Caco-2 (cell line): ENCODE results near the gene NT5DC1. TPM values are rescaled to one million over a fixed set of nuclear protein-coding genes. Genes with fewer than 3 reads are reported as not detected.

ENCODE experiments used
- BruUV-seq: library from RNA; stranded (reverse); fragments of 400-500 nt; replicated peaks from 2 replicates; lab custom pipeline; 2021; lab: Mats Ljungman, UMichigan
- CTCF ChIA-PET: fragments of 300-600 bp; sonication (Branson Sonifier 250); formaldehyde crosslinking; loops from one replicate; lab custom pipeline; 2022; ENCODE audit warnings: antibody characterized with exemption; lab: Charles Lee
- POLR2A ChIA-PET: fragments of 300-600 bp; sonication (Branson Sonifier 250); formaldehyde crosslinking; loops from one replicate; lab custom pipeline; 2022; ENCODE audit warnings: antibody characterized with exemption; lab: Charles Lee
- DNase-seq, 2 experiments: peaks; one replicate each; pipeline versions ENCODE4 v3.0.0 to v3.0.0-alpha.2; 2020 to 2022
- H3K27me3 ChIP-seq: replicated peaks from 2 replicates; pipeline ENCODE4 v1.6.0; 2011; ENCODE audit warnings: low read length; ENCODE audit not compliant: control insufficient read depth, insufficient read depth
- H3K36me3 ChIP-seq: 2 replicates; pipeline ENCODE4 v1.5.1; 2011; ENCODE audit warnings: low read length; ENCODE audit not compliant: control insufficient read depth, insufficient read depth
- H3K4me1 ChIP-seq: fragments of 250-450 bp; sonication (Bioruptor Pico); 2 replicates; pipeline ENCODE4 v1.5.1; 2020; ENCODE audit warnings: mild to moderate bottlenecking
- H3K4me3 ChIP-seq: 2 replicates; pipeline ENCODE4 v1.5.1; 2011; ENCODE audit warnings: low read depth, mild to moderate bottlenecking, control low read depth, low read length
- H3K9me3 ChIP-seq: fragments of 250-450 bp; sonication (Bioruptor Pico); 2 replicates; pipeline ENCODE4 v1.5.1; 2020; ENCODE audit warnings: mild to moderate bottlenecking, moderate library complexity
- H3K27ac Mint-ChIP-seq: one replicate; pipeline ENCODE4 v1.8.0; 2022; ENCODE audit warnings: mixed read lengths; ENCODE audit not compliant: unreplicated experiment
- H3K27me3 Mint-ChIP-seq: one replicate; pipeline ENCODE4 v1.8.0; 2022; ENCODE audit warnings: mixed read lengths; ENCODE audit not compliant: insufficient read depth, unreplicated experiment
- H3K36me3 Mint-ChIP-seq: one replicate; pipeline ENCODE4 v1.8.0; 2022; ENCODE audit warnings: mild to moderate bottlenecking, mixed read lengths; ENCODE audit not compliant: insufficient read depth, unreplicated experiment
- H3K4me1 Mint-ChIP-seq: one replicate; pipeline ENCODE4 v1.8.0; 2022; ENCODE audit warnings: low read depth, mixed read lengths; ENCODE audit not compliant: unreplicated experiment
- H3K4me3 Mint-ChIP-seq: one replicate; pipeline ENCODE4 v1.8.0; 2022; ENCODE audit warnings: mild to moderate bottlenecking, moderate library complexity, mixed read lengths; ENCODE audit not compliant: unreplicated experiment
- H3K9me3 Mint-ChIP-seq: one replicate; pipeline ENCODE4 v1.8.0; 2022; ENCODE audit warnings: mixed read lengths; ENCODE audit not compliant: unreplicated experiment
- intact Hi-C: fragments of 100-400 bp; cut with micrococcal nuclease; formaldehyde crosslinking; loops from one replicate; pipeline ENCODE4 v1.10.0; 2022; ENCODE audit not compliant: unreplicated experiment
- total RNA-seq: library from RNA; stranded (reverse); gene quantifications from 2 replicates; pipeline ENCODE4 v1.2.3, GENCODE V29; 2022
- TF ChIP-seq, protein P1 (sequence below), 2 experiments: fragments of 200-600 bp in 1 of 2; IDR thresholded peaks; 1 replicate in 1 of 2; 2 replicates in 1 of 2; pipeline versions ENCODE4 v1.5.1 to v1.8.0; 2011 to 2022; ENCODE audit warnings: antibody characterized with exemption in 1 of 2, control low read depth in 1 of 2, inconsistent platforms in 1 of 2, low read depth in 1 of 2, low read length in 1 of 2, mild to moderate bottlenecking in 1 of 2, moderate library complexity in 1 of 2; ENCODE audit not compliant: insufficient read depth in 1 of 2, severe bottlenecking in 1 of 2, unreplicated experiment in 1 of 2

NT5DC1 gene
- total RNA-seq, 1 experiment from 2014 or later: 54.3 TPM

DNA sequence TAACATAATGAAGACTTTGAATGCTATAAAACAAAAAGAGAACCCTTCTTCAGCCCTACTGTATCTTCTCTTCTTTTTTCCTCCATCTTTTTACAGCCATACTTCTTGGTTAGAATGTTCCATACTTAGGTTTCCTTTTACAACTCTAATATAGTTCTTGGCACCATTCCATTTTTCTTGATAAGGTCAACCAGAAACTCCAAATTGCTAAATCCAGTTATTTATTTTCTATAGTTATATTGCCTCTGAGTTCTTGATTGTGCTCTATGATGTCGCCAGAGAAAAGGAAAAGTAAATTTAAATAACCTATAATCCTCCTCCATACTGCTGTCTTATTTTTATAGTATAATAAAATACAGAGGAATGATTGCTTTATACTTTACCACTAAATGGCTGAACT is 52.0 kb downstream of the NT5DC1 start:
- no peak overlapping the region for H3K4me3 ChIP-seq
- POLR2A ChIA-PET: no interaction called here
- no peaks in the 10 kb centered on the region for H3K36me3 ChIP-seq
- Mint-ChIP-seq H3K27me3 (no peaks in the 10 kb centered on the region), H3K4me1 (no peaks in the 10 kb centered on the region), H3K27ac (no peak overlapping the region), H3K9me3 (no peaks in the 10 kb centered on the region), H3K36me3 (no peaks in the 10 kb centered on the region), H3K4me3 (no peak overlapping the region)
- DNase-seq: no peak
- no TSS peak for BruUV-seq
- H3K4me1 ChIP-seq: no peaks in the 10 kb centered on the region
- H3K9me3 ChIP-seq: no peaks in the 10 kb centered on the region
- TF ChIP-seq, protein P1, sequence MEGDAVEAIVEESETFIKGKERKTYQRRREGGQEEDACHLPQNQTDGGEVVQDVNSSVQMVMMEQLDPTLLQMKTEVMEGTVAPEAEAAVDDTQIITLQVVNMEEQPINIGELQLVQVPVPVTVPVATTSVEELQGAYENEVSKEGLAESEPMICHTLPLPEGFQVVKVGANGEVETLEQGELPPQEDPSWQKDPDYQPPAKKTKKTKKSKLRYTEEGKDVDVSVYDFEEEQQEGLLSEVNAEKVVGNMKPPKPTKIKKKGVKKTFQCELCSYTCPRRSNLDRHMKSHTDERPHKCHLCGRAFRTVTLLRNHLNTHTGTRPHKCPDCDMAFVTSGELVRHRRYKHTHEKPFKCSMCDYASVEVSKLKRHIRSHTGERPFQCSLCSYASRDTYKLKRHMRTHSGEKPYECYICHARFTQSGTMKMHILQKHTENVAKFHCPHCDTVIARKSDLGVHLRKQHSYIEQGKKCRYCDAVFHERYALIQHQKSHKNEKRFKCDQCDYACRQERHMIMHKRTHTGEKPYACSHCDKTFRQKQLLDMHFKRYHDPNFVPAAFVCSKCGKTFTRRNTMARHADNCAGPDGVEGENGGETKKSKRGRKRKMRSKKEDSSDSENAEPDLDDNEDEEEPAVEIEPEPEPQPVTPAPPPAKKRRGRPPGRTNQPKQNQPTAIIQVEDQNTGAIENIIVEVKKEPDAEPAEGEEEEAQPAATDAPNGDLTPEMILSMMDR (IDR thresholded peaks at IDR 0.05; ENCODE audit: insufficient read depth in 1 of 2, low read depth in 1 of 2, low read length in 1 of 2, severe bottlenecking in 1 of 2, unreplicated experiment in 1 of 2): no peak
- CTCF ChIA-PET: interaction anchor here (0.6 kb wide), 1 partner anchor 342 kb away, joined by 3 read pairs; no protein-coding TSS in a partner anchor
- intact Hi-C loops: no loop called here
- H3K27me3 ChIP-seq: no peaks in the 10 kb centered on the region

- Mint-ChIP-seq H3K9me3 (no peaks in the 10 kb centered on the region), H3K4me1 (no peaks in the 10 kb centered on the region), H3K27me3 (no peaks in the 10 kb centered on the region), H3K4me3 (no peak overlapping the region), H3K36me3 (no peaks in the 10 kb centered on the region), H3K27ac (no peak overlapping the region)
- Histone ChIP-seq H3K27me3 (no peaks in the 10 kb centered on the region), H3K36me3 (no peaks in the 10 kb centered on the region), H3K4me1 (no peaks in the 10 kb centered on the region), H3K9me3 (no peaks in the 10 kb centered on the region), H3K4me3 (no peak overlapping the region)
- intact Hi-C loops: no loop called here
- no peak for DNase-seq
- TF ChIP-seq, protein P1 (IDR thresholded peaks at IDR 0.05; ENCODE audit: insufficient read depth in 1 of 2, low read depth in 1 of 2, low read length in 1 of 2, severe bottlenecking in 1 of 2, unreplicated experiment in 1 of 2): no peak
- no TSS peak for BruUV-seq
- CTCF ChIA-PET: no interaction called here
- POLR2A ChIA-PET: no interaction called here
These were observed 54.2 kb downstream of the NT5DC1 start for GRCh38 chr6:116154887-116155286.

- H3K27me3 ChIP-seq: no peaks in the 10 kb centered on the region
- no peaks in the 10 kb centered on the region for H3K36me3 ChIP-seq
- H3K4me3 Mint-ChIP-seq: no peak overlapping the region
- TF ChIP-seq, protein P1 (IDR thresholded peaks at IDR 0.05; ENCODE audit: insufficient read depth in 1 of 2, low read depth in 1 of 2, low read length in 1 of 2, severe bottlenecking in 1 of 2, unreplicated experiment in 1 of 2): no peak
- no peaks in the 10 kb centered on the region for H3K36me3 Mint-ChIP-seq
- intact Hi-C loops: no loop called here
- H3K9me3 ChIP-seq: no peaks in the 10 kb centered on the region
- BruUV-seq: no TSS peak
- POLR2A ChIA-PET: no interaction called here
- H3K9me3 Mint-ChIP-seq: no peaks in the 10 kb centered on the region
- CTCF ChIA-PET: no interaction called here
- DNase-seq: no peak
- no peaks in the 10 kb centered on the region for H3K4me1 Mint-ChIP-seq
- no peaks in the 10 kb centered on the region for H3K27me3 Mint-ChIP-seq
- H3K4me1 ChIP-seq: no peaks in the 10 kb centered on the region
- H3K27ac Mint-ChIP-seq: no peak overlapping the region
- no peak overlapping the region for H3K4me3 ChIP-seq
These were observed 56.0 kb downstream of the NT5DC1 start for GRCh38 chr6:116156405-116157326.
